GM23338 (cell line): ENCODE results near the gene ORAI3. TPM values are rescaled to one million over a fixed set of nuclear protein-coding genes. Genes with fewer than 3 reads are reported as not detected.

Experiments
- EZH2 ChIP-seq: fragments of 200-600 bp; sonication (generic); IDR thresholded peaks from one replicate; pipeline ENCODE4 v1.8.0; 2017; ENCODE audit warnings: antibody characterized with exemption, mild to moderate bottlenecking, low read depth; ENCODE audit not compliant: unreplicated experiment
- EZH2phosphoT487 ChIP-seq: fragments of 200-600 bp; sonication (generic); IDR thresholded peaks from one replicate; pipeline ENCODE4 v1.8.1; 2018; ENCODE audit warnings: antibody characterized with exemption; ENCODE audit not compliant: unreplicated experiment
- JUNB ChIP-seq: IDR thresholded peaks from one replicate; pipeline ENCODE4 v1.6.1; 2016; ENCODE audit warnings: antibody characterized with exemption; ENCODE audit not compliant: unreplicated experiment
- ZNF462 ChIP-seq: fragments of 250-450 bp; sonication (Bioruptor Pico); IDR thresholded peaks from 2 replicates; pipeline ENCODE4 v1.5.0; 2020; ENCODE audit warnings: mild to moderate bottlenecking, moderate library complexity
- polyA plus RNA-seq: library from polyadenylated mRNA; unstranded; fragments of >200 nt; fragmentation: Nextera tagmentation; extraction: Ambion mirVana; gene quantifications from 2 replicates; pipeline ENCODE4 v1.2.1, GENCODE V29; 2016
- small RNA-seq: library from RNA; depleted of rRNA; stranded (forward); fragments of <200 nt; gene quantifications from one replicate; pipeline ENCODE3, GENCODE V24; 2014; ENCODE audit warnings: low replicate concordance
- total RNA-seq: library from RNA; depleted of rRNA; stranded (reverse); fragments of >200 nt; shearing (Covaris generic); gene quantifications from 2 replicates; pipeline ENCODE4 v1.2.3, GENCODE V29; 2014; rRNA removed

ORAI3 gene
- total and polyA plus RNA-seq, 2 experiments from 2014 or later: 6.9 to 15.9 TPM

DNA sequence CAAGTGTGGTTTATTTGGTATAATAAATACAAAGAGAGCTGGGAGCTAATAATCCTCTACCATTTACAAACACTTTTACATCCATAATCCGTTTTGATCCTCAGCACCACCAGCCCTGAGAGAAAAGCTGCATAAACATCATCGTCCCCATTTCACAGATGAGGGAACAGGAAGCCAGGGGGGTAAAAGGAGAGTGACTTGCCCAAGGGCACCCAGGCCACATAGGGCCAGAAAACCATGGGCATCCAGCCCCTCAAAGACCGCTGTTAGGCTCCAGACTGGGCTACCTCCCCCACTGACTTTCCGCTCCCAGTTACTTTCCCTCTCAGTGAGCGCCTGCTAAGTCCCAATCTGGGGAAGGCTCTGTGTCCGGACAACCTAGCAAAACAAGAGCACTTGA, 54.9 kb downstream of the ORAI3 start (continued):
- no peak for TF ChIP-seq ZNF462
- no peak for TF ChIP-seq EZH2phosphoT487
- no peak for TF ChIP-seq EZH2
- TF ChIP-seq JUNB: no peak

Small RNAs within 50 kb of the gene (small RNA-seq; reads per million reads assigned to genes)
- gene AC135048.1: not detected

Other genes starting within 250 kb of the ORAI3 start
- gene SRCAP, start 249.9 kb upstream of the ORAI3 start, total RNA-seq: 38.4 and 44.3 TPM in 2 replicates
- gene SRCAP, start 249.9 kb upstream of the ORAI3 start, polyA plus RNA-seq: 14.1 and 15.3 TPM in 2 replicates
- gene PHKG2, start 200.6 kb upstream of the ORAI3 start, total RNA-seq: 27.0 and 31.3 TPM in 2 replicates
- gene PHKG2, start 200.6 kb upstream of the ORAI3 start, polyA plus RNA-seq: 26.9 and 28.1 TPM in 2 replicates
- 2.2 and 2.7 TPM in 2 replicates for gene CFAP119, start 187.0 kb upstream of the ORAI3 start, total RNA-seq
- gene CFAP119, start 187.0 kb upstream of the ORAI3 start, polyA plus RNA-seq: 4.4 and 5.2 TPM in 2 replicates
- gene RNF40, start 186.7 kb upstream of the ORAI3 start, total RNA-seq: 78.5 and 80.2 TPM in 2 replicates
- 32.6 and 36.0 TPM in 2 replicates for gene RNF40, start 186.7 kb upstream of the ORAI3 start, polyA plus RNA-seq
- 18.5 and 20.3 TPM in 2 replicates for gene ZNF629, start 161.9 kb upstream of the ORAI3 start, total RNA-seq
- gene ZNF629, start 161.9 kb upstream of the ORAI3 start, polyA plus RNA-seq: 3.9 and 4.1 TPM in 2 replicates
- 17.5 and 20.4 TPM in 2 replicates for gene BCL7C, start 55.0 kb upstream of the ORAI3 start, total RNA-seq
- gene BCL7C, start 55.0 kb upstream of the ORAI3 start, polyA plus RNA-seq: 21.8 and 22.1 TPM in 2 replicates
- 0.52 and 0.54 TPM in 2 replicates for gene CTF1, start 52.5 kb upstream of the ORAI3 start, total RNA-seq
- gene CTF1, start 52.5 kb upstream of the ORAI3 start, polyA plus RNA-seq: 0.24 and 0.43 TPM in 2 replicates
- 63.5 and 71.5 TPM in 2 replicates for gene FBXL19, start 25.5 kb upstream of the ORAI3 start, total RNA-seq
- 12.5 and 16.4 TPM in 2 replicates for gene FBXL19, start 25.5 kb upstream of the ORAI3 start, polyA plus RNA-seq
- 14.5 and 21.9 TPM in 2 replicates for gene SETD1A, start 8.7 kb downstream of the ORAI3 start, total RNA-seq
- 10.8 and 10.9 TPM in 2 replicates for gene SETD1A, start 8.7 kb downstream of the ORAI3 start, polyA plus RNA-seq
- 6.4 and 12.2 TPM in 2 replicates for gene HSD3B7, start 36.1 kb downstream of the ORAI3 start, total RNA-seq
- 4.3 TPM in 2 replicates for gene HSD3B7, start 36.1 kb downstream of the ORAI3 start, polyA plus RNA-seq
- 7.2 and 9.5 TPM in 2 replicates for gene STX1B, start 61.6 kb downstream of the ORAI3 start, total RNA-seq
- gene STX1B, start 61.6 kb downstream of the ORAI3 start, polyA plus RNA-seq: 1.7 and 2.5 TPM in 2 replicates
- gene STX4, start 84.5 kb downstream of the ORAI3 start, total RNA-seq: 13.0 TPM in 2 replicates
- 39.3 and 40.8 TPM in 2 replicates for gene STX4, start 84.5 kb downstream of the ORAI3 start, polyA plus RNA-seq
- gene ZNF668, start 125.2 kb downstream of the ORAI3 start, total RNA-seq: 13.1 and 20.6 TPM in 2 replicates
- gene ZNF668, start 125.2 kb downstream of the ORAI3 start, polyA plus RNA-seq: 6.2 and 6.5 TPM in 2 replicates
- 19.3 and 29.3 TPM in 2 replicates for gene ZNF646, start 125.4 kb downstream of the ORAI3 start, total RNA-seq
- gene ZNF646, start 125.4 kb downstream of the ORAI3 start, polyA plus RNA-seq: 5.3 and 6.3 TPM in 2 replicates
- 1.6 and 2.7 TPM in 2 replicates for gene PRSS53, start 139.9 kb downstream of the ORAI3 start, total RNA-seq
- 0.16 and 0.36 TPM in 2 replicates for gene PRSS53, start 139.9 kb downstream of the ORAI3 start, polyA plus RNA-seq
- gene VKORC1, start 145.7 kb downstream of the ORAI3 start, total RNA-seq: 100 and 106 TPM in 2 replicates
- 89.6 and 96.5 TPM in 2 replicates for gene VKORC1, start 145.7 kb downstream of the ORAI3 start, polyA plus RNA-seq
- gene BCKDK, start 159.3 kb downstream of the ORAI3 start, total RNA-seq: 58.9 and 71.2 TPM in 2 replicates
- 35.9 and 36.1 TPM in 2 replicates for gene BCKDK, start 159.3 kb downstream of the ORAI3 start, polyA plus RNA-seq
- 84.8 and 85.4 TPM in 2 replicates for gene KAT8, start 168.6 kb downstream of the ORAI3 start, total RNA-seq
- gene KAT8, start 168.6 kb downstream of the ORAI3 start, polyA plus RNA-seq: 47.6 and 50.9 TPM in 2 replicates
- 75.9 and 77.0 TPM in 2 replicates for gene PRSS8, start 186.7 kb downstream of the ORAI3 start, total RNA-seq
- gene PRSS8, start 186.7 kb downstream of the ORAI3 start, polyA plus RNA-seq: 59.2 and 65.3 TPM in 2 replicates
- 1.3 and 1.4 TPM in 2 replicates for gene PRSS36, start 201.0 kb downstream of the ORAI3 start, total RNA-seq
- gene PRSS36, start 201.0 kb downstream of the ORAI3 start, polyA plus RNA-seq: 0.91 and 1.4 TPM in 2 replicates
- 213 and 247 TPM in 2 replicates for gene FUS, start 231.1 kb downstream of the ORAI3 start, total RNA-seq
- gene FUS, start 231.1 kb downstream of the ORAI3 start, polyA plus RNA-seq: 528 and 553 TPM in 2 replicates